Measurements from ENCODE around the gene MZB1.
"Not testable (repeated sequence)": the region's sequence is repeated elsewhere in the genome, so short reads cannot be mapped to it uniquely, and the experiment has no call there.

MZB1 gene

GRCh38 chr5:139371482-139372435 is 18.0 kb downstream of the MZB1 start:
- DNase-seq: no peak

- DNase-seq: no peak
These were observed 20.5 kb downstream of the MZB1 start for GRCh38 chr5:139369181-139369580.

- DNase-seq: no peak
These were observed 21.1 kb downstream of the MZB1 start for GRCh38 chr5:139368613-139369012.

GRCh38 chr5:139364466-139364865 is 25.2 kb downstream of the MZB1 start:
- DNase-seq: no peak

DNA sequence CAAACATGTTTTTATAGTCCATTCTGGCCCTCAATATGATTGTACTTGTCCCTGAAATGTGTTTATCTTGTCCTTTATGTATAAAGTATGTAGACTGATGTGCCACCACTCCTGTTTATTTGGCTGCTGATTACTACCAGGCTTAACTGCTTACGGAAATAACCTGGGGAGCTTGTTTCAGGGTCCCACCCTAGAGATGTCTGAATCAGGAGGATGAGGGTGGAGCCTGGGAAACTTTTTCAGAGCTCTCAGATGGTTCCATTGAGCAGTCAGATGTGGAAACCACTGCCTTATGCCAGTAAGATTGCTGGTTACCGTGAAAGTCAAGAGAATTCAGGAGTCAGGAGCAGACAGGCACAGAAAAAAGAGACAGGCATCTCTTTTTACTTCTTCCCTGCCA is 25.8 kb downstream of the MZB1 start:
- no peak for DNase-seq

GRCh38 chr5:139361835-139362429 is 27.8 kb downstream of the MZB1 start:
- no peak for DNase-seq

- no peak for DNase-seq
These were observed 29.3 kb downstream of the MZB1 start for GRCh38 chr5:139360384-139360783.

GRCh38 chr5:139358064-139358463 is 31.6 kb downstream of the MZB1 start:
- no peak for DNase-seq

GRCh38 chr5:139355900-139356299 is 33.8 kb downstream of the MZB1 start:
- not testable (repeated sequence) for DNase-seq

DNA sequence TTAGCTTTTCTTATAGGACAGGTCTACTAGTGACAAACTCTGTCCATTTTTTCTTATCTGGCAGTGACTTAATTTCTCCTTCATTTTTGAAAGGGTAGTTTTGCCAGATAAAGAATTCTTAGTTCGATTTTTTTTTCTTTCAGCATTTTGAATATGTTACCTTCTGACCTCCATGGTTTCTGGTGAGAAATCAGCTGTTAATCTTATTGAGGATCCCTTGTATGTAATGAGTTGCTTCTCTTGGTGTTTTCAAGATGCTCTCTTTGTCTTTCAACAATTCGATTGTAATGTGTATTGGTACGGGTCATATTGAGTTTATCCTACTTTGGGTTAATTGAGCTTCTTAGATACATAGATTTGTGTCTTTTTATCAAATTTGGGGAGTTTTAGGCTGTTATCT is 35.5 kb downstream of the MZB1 start:
- no peak for DNase-seq

- not testable (repeated sequence) for DNase-seq
These were observed 41.9 kb downstream of the MZB1 start for GRCh38 chr5:139347863-139348262.

DNA sequence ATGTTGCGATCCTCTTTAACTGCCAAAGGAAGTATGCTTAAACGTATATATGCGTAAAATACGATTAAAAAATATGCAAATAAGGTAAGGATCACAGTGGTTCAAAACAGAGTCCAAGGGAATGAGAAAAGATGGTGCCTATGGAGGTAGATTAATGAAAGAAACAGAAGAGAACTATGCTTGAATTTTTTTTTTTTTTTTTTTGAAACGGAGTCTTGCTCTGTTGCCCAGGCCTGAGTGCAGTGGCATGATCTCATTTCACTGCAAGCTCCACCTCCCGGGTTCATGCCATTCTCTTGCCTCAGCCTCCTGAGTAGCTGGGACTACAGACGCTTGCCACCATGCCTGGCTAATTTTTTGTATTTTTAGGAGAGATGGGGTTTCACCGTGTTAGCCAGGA is 44.3 kb downstream of the MZB1 start:
- DNase-seq: not testable (repeated sequence)

GRCh38 chr5:139344177-139344576 is 45.5 kb downstream of the MZB1 start:
- no peak for DNase-seq

- no peak for DNase-seq
These were observed 46.2 kb downstream of the MZB1 start for GRCh38 chr5:139343476-139343875.

DNA sequence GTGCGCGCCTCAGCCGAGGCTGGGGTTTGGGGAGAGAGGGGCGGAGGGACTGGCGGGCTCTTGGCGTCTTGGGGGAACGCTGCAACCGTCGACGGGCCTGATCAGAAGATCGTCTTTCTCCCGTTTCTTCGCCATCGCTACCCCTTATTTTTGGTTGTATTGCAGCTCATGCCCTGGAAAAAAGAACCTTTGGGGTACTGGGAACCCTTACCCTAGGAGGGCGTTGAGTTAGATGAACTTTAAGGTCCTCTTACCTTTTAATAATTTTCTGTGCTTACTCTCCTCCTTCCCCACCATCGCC is 47.3 kb downstream of the MZB1 start:
- DNase-seq: no peak

DNA sequence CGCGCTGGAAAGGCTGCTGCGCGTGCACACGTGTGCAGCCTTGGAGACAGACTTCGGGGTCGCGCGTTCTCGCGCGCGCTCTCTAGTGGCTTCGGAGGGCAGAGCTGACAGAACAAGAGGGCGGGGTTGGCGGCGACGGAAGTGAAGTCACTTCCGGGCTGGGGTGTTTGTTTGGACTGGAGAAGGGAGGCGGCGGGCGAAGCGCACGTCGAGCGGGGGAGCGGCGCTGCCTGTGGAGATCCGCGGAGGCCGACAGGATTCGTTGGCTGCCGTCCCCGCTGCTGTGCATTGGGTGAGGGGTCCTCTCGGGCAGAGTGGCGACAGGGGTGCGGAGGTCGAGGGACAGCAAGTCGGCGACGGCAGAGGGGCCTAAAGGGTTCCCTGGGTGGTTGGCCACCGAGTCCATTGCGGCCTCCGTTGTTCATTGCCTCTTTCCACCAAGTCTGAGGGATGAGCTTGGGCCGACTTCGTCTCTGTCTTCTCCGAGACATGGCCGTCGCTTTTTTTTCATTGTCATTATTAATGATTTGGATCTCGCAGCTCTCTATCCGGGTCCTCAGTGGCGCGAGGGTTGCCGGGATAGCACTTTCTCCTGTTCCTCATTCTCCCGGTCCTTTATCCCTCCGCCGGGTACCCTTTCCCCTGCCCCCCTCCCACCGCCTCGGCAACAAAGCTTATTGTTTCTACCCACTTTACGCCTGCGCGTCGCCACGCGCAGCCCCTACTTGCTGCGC is 47.9 kb downstream of the MZB1 start, which contains the start of gene PAIP2:
PAIP2 (plus strand) TSS at position 166 of the 734 bp plus-strand sequence. CDS start 21,931 bp downstream, outside the sequence.
- DNase-seq: peak; percentile 100

DNA sequence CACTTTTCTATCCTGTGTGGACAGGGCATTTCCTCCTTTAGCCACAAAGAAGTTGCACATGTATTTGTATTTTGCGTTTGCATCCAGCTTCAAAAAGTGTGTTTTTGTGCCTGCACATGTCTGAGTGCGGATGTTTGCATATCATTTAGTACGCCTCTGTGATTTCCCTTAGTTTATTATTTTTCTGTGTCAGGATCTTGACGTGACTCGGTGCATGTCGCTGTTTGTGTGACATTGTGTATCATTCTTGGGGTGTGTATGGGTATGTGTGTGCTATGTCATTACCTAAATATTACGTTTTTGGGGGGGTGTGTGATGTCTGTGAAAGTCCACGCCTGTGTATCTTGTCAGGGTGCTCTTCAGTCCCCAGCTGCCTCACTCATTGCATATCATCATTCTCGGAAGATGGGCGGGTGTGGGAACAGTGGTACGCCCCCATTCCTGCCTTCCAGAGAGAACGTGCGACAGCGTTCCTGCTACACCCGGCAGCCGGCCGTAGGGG is 48.5 kb downstream of the MZB1 start:
- DNase-seq: no peak

DNA sequence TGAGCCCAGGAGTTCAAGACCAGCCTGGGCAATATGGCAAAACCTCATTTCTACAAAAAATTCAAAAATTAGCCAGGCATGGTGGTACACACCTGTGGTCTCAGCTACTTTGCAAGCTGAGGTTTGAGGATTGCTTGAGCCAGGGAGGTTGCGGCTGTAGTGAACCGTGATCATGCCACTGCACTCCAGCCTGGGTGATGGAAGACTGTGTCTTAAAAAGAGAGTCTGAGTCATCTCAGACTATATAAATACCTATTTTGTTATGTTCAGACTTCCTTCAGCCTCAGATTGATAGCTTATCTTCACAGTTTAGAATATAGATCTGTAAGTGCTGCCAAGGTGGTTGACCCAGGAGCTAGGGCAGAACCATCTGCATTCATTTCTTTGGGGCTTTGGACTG is 49.7 kb downstream of the MZB1 start:
- DNase-seq: no peak

Data from retina (tissue), 1 donor.